GM21717 (cell line): ENCODE measurements around the gene PAX3.
A peak's percentile ranks its signal among the peaks of the same experiment; 100 is the strongest.

ENCODE experiments used
- ATAC-seq: cut with Tn5 transposase; IDR thresholded peaks from one replicate; pipeline ENCODE4 v1.9.1; 2021; ENCODE audit warnings: mild to moderate bottlenecking, moderate library complexity; ENCODE audit not compliant: unreplicated experiment

Gene PAX3

GRCh38 chr2:222298311-222299150 lies at the start of gene PAX3:
Gene PAX3, minus strand, starts transcription at chr2:222298998. Its CDS starts 383 bp downstream, at chr2:222298615.
- no peak for ATAC-seq

- no peak for ATAC-seq
Measured at GRCh38 chr2:222341331-222341730, 42.5 kb upstream of the PAX3 start.

- ATAC-seq: no peak
Measured at GRCh38 chr2:222338374-222338773, 39.6 kb upstream of the PAX3 start.

- no peak for ATAC-seq
Measured at GRCh38 chr2:222336931-222337330, 38.1 kb upstream of the PAX3 start.

GRCh38 chr2:222336442-222336841 lies 37.6 kb upstream of the PAX3 start:
- no peak for ATAC-seq

GRCh38 chr2:222334914-222335313 lies 36.1 kb upstream of the PAX3 start:
- ATAC-seq: no peak

GRCh38 chr2:222333397-222333796 lies 34.6 kb upstream of the PAX3 start:
- no peak for ATAC-seq

- no peak for ATAC-seq
Measured at GRCh38 chr2:222332116-222332515, 33.3 kb upstream of the PAX3 start.

GRCh38 chr2:222330910-222331309 lies 32.1 kb upstream of the PAX3 start:
- ATAC-seq: no peak

GRCh38 chr2:222322236-222322635 lies 23.4 kb upstream of the PAX3 start:
- ATAC-seq: no peak

- ATAC-seq: no peak
Measured at GRCh38 chr2:222320436-222321395, 21.9 kb upstream of the PAX3 start.

GRCh38 chr2:222319586-222320435 lies 21.0 kb upstream of the PAX3 start:
- ATAC-seq: peak; percentile 50

GRCh38 chr2:222318712-222319585 lies 20.2 kb upstream of the PAX3 start:
- peak; percentile 46 for ATAC-seq

- peak; percentile 54 for ATAC-seq
Measured at GRCh38 chr2:222318026-222318711, 19.4 kb upstream of the PAX3 start.

GRCh38 chr2:222315443-222316121 lies 16.8 kb upstream of the PAX3 start:
- no peak for ATAC-seq

- no peak for ATAC-seq
Measured at GRCh38 chr2:222313816-222314215, 15.0 kb upstream of the PAX3 start.

GRCh38 chr2:222311978-222312738 lies 13.4 kb upstream of the PAX3 start:
- ATAC-seq: no peak
